Subcutaneous adipose tissue (tissue), 4 donors: ENCODE data around the gene PLEKHG1. TPM values are rescaled to one million over a fixed set of nuclear protein-coding genes. Genes with fewer than 3 reads are reported as not detected.

Experiments
- total RNA-seq, 4 donors: library from RNA; depleted of rRNA; stranded (reverse); fragments of >200 nt; gene quantifications; one replicate each; pipeline ENCODE4 v1.1.0, GENCODE V29; 2016
- TF ChIP-seq, protein P1 (sequence below): fragments of 450-650 bp; IDR thresholded peaks from one replicate; pipeline ENCODE4 v1.5.1; 2016; ENCODE audit warnings: low read depth, mild to moderate bottlenecking, control low read depth, antibody characterized with exemption, moderate library complexity

Gene PLEKHG1
- total RNA-seq, 4 donors from 2014 or later: 12.4 to 58.4 (median 32.2) TPM

DNA sequence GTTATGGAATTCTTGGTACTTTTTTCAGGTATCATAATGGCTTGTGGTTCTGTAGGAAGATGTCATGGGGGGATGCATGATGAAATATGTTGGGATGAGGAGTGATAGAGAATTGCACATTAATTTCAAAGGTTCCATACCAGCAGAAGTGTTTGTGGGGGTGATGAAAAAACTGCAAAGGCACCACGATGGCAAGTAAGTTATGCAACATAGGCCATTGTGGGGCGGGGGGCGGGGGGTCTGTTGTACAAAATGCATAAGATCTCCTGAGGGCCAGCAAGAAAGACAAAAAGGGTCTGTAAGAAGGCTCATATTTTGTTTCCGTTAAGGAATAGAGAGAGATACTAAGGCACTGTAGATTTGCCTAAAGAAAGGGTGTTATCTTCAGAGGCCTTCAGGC is 26.2 kb downstream of the PLEKHG1 start:
- TF ChIP-seq, protein P1, sequence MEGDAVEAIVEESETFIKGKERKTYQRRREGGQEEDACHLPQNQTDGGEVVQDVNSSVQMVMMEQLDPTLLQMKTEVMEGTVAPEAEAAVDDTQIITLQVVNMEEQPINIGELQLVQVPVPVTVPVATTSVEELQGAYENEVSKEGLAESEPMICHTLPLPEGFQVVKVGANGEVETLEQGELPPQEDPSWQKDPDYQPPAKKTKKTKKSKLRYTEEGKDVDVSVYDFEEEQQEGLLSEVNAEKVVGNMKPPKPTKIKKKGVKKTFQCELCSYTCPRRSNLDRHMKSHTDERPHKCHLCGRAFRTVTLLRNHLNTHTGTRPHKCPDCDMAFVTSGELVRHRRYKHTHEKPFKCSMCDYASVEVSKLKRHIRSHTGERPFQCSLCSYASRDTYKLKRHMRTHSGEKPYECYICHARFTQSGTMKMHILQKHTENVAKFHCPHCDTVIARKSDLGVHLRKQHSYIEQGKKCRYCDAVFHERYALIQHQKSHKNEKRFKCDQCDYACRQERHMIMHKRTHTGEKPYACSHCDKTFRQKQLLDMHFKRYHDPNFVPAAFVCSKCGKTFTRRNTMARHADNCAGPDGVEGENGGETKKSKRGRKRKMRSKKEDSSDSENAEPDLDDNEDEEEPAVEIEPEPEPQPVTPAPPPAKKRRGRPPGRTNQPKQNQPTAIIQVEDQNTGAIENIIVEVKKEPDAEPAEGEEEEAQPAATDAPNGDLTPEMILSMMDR: no peak

DNA sequence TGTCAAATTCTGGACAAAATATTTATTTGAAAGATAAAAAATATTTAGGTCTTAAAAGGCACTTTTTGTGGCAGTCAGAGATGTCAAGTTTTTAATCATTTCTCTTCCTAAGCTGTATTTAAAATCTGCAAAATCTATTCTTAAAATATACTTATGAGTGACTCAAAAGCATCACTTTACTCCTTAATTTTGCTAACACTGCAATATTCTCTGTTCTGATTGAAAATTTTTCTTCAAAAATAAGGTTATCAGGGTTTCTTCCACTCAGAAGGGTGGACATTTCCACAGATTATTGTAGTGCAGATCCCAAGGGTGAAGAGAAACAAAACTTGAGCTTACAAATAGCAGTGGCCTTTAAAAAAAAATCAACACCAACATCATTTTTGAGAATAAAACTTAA is 27.5 kb downstream of the PLEKHG1 start:
- TF ChIP-seq, protein P1: no peak

DNA sequence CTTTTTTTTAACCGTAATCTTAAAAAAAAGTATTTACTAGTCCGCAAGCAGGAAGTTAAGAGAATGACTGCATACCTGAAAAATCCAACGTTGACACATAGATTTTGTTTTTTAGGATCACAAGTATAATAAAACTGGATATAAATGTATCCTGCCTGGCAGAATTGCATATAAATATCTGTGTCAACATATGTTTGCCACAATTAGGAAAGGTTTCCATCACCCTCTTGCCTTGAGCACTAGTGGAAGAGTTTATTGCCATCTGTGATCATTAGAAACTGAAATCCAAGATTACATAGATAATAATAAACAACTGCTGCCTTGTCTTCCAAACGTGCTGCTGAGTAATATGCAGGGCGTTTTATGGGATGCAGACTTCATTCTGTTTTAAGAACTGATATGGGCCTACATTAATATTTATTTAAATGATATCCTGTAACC is 27.9 kb downstream of the PLEKHG1 start:
- TF ChIP-seq, protein P1: no peak

DNA sequence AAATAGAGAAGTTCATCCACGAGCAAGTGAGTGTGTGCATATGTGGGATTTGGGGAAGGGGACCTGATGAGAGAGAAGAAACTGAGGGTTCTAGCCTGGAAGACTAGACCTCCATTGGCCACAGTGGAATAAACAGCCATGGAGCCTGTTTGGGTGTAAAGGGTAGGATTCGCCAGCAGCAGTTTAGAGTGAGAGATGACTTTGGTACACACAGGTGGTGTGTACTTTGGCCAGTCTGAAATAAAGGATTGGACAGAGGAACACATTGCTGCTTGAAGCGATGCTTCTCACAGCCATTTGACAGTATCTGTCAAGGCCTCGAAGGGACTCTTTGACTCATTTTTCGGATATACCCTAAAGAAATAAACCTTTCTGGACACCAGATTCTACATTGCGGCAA is 29.2 kb downstream of the PLEKHG1 start:
- TF ChIP-seq, protein P1: no peak

DNA sequence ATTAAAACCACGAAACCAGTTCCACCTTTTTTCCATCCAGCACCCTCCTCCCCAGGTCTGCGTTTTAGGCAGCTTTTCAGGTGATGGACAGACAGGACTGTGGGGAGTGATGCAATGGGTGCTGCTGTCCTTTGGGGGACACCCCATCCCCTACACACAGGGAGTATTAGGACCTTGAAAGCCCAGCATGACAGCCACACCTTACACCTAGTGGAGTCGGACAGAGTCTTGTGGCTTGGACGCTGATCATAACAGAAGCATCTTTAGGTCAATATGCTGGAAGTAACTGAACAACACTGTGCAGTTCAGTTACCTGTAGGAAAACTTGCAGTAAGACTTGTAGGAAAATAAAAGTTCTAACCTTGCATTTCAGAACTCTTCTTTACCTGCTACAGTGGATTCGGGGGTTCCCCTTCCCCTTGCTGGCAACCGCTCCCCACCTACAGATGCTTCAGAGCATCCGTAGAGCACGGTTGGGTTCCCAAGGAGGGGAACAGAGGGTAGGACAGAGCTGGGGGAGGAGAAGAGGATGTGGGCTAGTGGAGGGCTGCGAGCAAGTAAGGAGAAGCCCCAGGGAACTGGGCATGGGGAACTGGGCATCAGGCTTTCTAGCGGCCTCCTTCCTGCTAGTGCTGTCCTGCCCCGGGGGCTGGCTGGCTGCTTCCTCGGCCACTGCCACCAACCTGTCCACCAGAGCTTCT is 31.7 kb downstream of the PLEKHG1 start:
- TF ChIP-seq, protein P1: no peak

DNA sequence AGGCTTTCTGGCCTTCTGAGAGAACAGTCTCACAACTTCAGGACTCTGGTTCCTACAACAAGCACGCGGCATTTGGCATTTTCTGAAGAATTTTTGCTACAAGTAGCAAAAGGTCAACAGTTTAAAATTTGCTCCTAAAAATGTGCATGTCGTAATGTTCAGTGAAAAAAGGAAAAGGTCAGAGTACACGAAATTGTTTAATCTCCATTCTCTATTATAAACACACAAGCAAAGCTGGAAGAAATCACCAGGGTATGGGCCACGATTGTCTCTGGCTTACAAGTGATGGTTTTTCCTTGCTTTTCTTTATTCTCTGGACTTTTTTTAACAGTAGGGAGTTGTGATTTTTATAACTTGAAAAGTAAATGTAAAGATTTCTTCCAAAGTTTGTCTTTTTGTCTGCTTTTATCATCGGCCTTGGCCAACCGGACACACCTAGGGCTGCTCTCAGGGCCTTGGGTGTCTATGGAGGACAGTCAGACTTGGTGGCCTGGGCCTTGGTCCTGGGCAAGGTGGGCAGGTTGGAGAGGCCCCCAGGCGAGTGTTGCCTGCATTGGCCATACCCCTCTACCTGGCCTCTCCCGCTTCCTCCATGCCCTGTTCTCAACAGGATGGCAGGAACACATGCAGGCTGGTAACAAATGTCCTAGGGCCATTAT is 32.4 kb downstream of the PLEKHG1 start:
- TF ChIP-seq, protein P1: no peak

DNA sequence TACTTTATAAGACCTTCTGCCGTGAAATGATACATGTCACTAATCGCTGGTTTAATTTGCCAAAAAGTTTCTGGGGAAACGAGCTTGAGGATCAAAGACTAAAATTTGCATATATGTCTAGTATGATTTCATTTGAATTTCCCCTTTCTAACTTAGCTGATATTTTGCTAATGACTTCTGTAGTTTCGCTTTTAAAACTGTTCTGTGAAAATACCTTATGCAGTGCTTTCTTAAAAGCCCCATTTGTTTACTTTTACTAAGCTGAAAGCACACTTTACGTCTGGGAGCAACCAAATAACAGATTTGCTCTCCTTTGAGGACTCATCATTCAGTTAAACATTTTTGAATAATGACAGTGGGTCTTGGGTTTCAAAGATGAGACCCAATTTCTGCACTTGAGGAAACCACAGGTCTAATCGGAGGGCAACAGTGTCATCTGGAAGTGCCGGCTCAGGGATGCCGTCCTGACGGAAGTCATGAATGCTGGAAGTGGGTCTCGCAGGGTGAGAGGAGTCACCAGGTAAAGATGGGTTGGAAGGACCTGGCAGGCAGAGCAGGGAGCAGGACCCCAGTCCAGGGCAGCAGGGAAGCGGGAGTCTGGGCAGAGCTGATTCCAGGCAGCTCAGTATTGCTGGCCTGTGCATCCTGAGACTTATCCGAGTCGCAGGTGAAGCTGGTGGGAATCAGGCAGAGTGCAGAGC is 33.2 kb downstream of the PLEKHG1 start:
- TF ChIP-seq, protein P1: no peak
